Panc1 (cell line): ENCODE data around the gene TBC1D17. TPM values are rescaled to one million over a fixed set of nuclear protein-coding genes. Genes with fewer than 3 reads are reported as not detected.
A peak's percentile ranks its signal among the peaks of the same experiment; 100 is the strongest.

Experiments
- ATAC-seq: fragments of 200-7000 bp; cut with Tn5 transposase; 2 replicates; pipeline ENCODE4 v1.9.1; 2020; ENCODE audit warnings: mild to moderate bottlenecking, moderate library complexity
- BruUV-seq: library from RNA; stranded (reverse); fragments of 400-500 nt; replicated peaks from 2 replicates; lab custom pipeline; 2021; lab: Mats Ljungman, UMichigan
- CTCF ChIA-PET: fragments of 300-600 bp; sonication (Branson Sonifier 250); formaldehyde crosslinking; loops from one replicate; lab custom pipeline; 2022; ENCODE audit warnings: antibody characterized with exemption; lab: Charles Lee
- POLR2A ChIA-PET: fragments of 300-600 bp; sonication (Branson Sonifier 250); formaldehyde crosslinking; loops from one replicate; lab custom pipeline; 2022; ENCODE audit warnings: antibody characterized with exemption; lab: Charles Lee
- DNase-seq: peaks from one replicate; pipeline ENCODE4 v3.0.0-alpha.2; 2010; ENCODE audit warnings: low read depth, low spot score
- H3K27ac ChIP-seq: 2 replicates; pipeline ENCODE4 v1.5.1; 2011; ENCODE audit warnings: mild to moderate bottlenecking, low read length, inconsistent platforms
- H3K27me3 ChIP-seq: fragments of 200-500 bp; sonication (Bioruptor generic); 2 replicates; pipeline ENCODE4 v1.6.0; 2014; ENCODE audit warnings: low read length, inconsistent platforms; ENCODE audit not compliant: control insufficient read depth, insufficient read depth
- H3K36me3 ChIP-seq: fragments of 200-500 bp; sonication (Bioruptor generic); 2 replicates; pipeline ENCODE4 v1.5.1; 2014; ENCODE audit warnings: inconsistent platforms, mild to moderate bottlenecking, low read length, moderate library complexity; ENCODE audit not compliant: control insufficient read depth, insufficient read depth
- H3K4me1 ChIP-seq: 2 replicates; pipeline ENCODE4 v1.5.1; 2011; ENCODE audit warnings: inconsistent platforms, mild to moderate bottlenecking, low read length, moderate library complexity; ENCODE audit not compliant: control insufficient read depth, insufficient read depth
- H3K4me3 ChIP-seq, 2 experiments: 2 replicates each; pipeline ENCODE4 v1.5.1; 2011 to 2012; ENCODE audit warnings: low read depth in 2 of 2, low read length in 2 of 2, mild to moderate bottlenecking in 2 of 2, inconsistent platforms in 1 of 2, moderate library complexity in 1 of 2
- H3K9me3 ChIP-seq: fragments of 200-500 bp; sonication (Bioruptor generic); 2 replicates; pipeline ENCODE4 v1.5.1; 2014; ENCODE audit warnings: low read depth, mild to moderate bottlenecking, inconsistent platforms, low read length, moderate library complexity; ENCODE audit not compliant: control insufficient read depth, insufficient read depth
- CTCF ChIP-seq: fragments of 450-650 bp; IDR thresholded peaks from 2 replicates; pipeline ENCODE4 v1.5.1; 2017; ENCODE audit warnings: mild to moderate bottlenecking
- POLR2AphosphoS5 ChIP-seq: IDR thresholded peaks from 2 replicates; pipeline ENCODE4 v1.6.1; 2012; ENCODE audit warnings: mild to moderate bottlenecking, low read depth, low read length, moderate library complexity
- REST ChIP-seq, 2 experiments: IDR thresholded peaks; 2 replicates each; pipeline ENCODE4 v1.6.1; 2011 to 2012; ENCODE audit warnings: low read depth in 2 of 2, control low read depth in 1 of 2, low read length in 1 of 2, mild to moderate bottlenecking in 1 of 2, moderate library complexity in 1 of 2; ENCODE audit not compliant: insufficient read depth in 1 of 2
- SIN3A ChIP-seq: IDR thresholded peaks from 2 replicates; pipeline ENCODE4 v1.6.1; 2012; ENCODE audit warnings: low read depth, mild to moderate bottlenecking, low read length, moderate library complexity, borderline replicate concordance; ENCODE audit not compliant: insufficient read depth
- TCF7L2 ChIP-seq: IDR thresholded peaks from 2 replicates; pipeline ENCODE4 v1.6.1; 2011; ENCODE audit warnings: mild to moderate bottlenecking, low read depth, low read length, inconsistent platforms
- in situ Hi-C: cut with HindIII; loops from 2 replicates; pipeline ENCODE4 v1.10.0; 2016; ENCODE audit warnings: low sequenced_read_pairs, low pct_unique_long_range_greater_than_20kb
- intact Hi-C: fragments of 100-400 bp; cut with micrococcal nuclease; formaldehyde crosslinking; loops from one replicate; pipeline ENCODE4 v1.10.0; 2022; ENCODE audit not compliant: unreplicated experiment
- total RNA-seq: library from RNA; stranded (reverse); gene quantifications from one replicate; pipeline ENCODE4 v1.2.1, GENCODE V29; 2021; ENCODE audit not compliant: unreplicated experiment

The TBC1D17 gene
- total RNA-seq, 1 experiment from 2014 or later, result 43.2 TPM

- intact Hi-C loops (no loop called here), in situ Hi-C loops (no loop called here)
- TF ChIP-seq CTCF, result peak; percentile 10; the same call in 1 of the 2 replicates
- TF ChIP-seq POLR2AphosphoS5, result 0 out of 2 replicates have a peak, but pooled peaks have one; percentile 9
- no peak for TF ChIP-seq TCF7L2
- TF ChIP-seq SIN3A, result no peak
- DNase-seq, result no peak
- ChIA-PET POLR2A (no interaction called here), CTCF (no interaction called here)
- Histone ChIP-seq H3K4me3 (no peak overlapping the region), H3K27ac (peak overlapping the region; percentile 71; the same call in 1 of the 2 replicates), H3K4me1 (peaks cover 41% of the 10 kb centered on the region), H3K36me3 (no peaks in the 10 kb centered on the region), H3K27me3 (no peaks in the 10 kb centered on the region), H3K9me3 (no peaks in the 10 kb centered on the region)
- peak; percentile 9; the same call in 1 of the 2 replicates for ATAC-seq
- no TSS peak for BruUV-seq
Measured at GRCh38 chr19:49861541-49862378, 15.7 kb upstream of the TBC1D17 start.

- ATAC-seq (no peak), DNase-seq (no peak)
- POLR2A ChIA-PET, result no interaction called here
- CTCF ChIA-PET, result no interaction called here
- Histone ChIP-seq H3K9me3 (no peaks in the 10 kb centered on the region), H3K27me3 (no peaks in the 10 kb centered on the region), H3K36me3 (no peaks in the 10 kb centered on the region), H3K27ac (peak overlapping the region; percentile 39; the same call in 1 of the 2 replicates), H3K4me1 (peaks cover 37% of the 10 kb centered on the region), H3K4me3 (no peak overlapping the region)
- TF ChIP-seq TCF7L2 (no peak), SIN3A (no peak), CTCF (no peak; the same call in 1 of the 2 replicates), POLR2AphosphoS5 (no peak), REST (IDR thresholded peaks at IDR 0.05; ENCODE audit: insufficient read depth in 1 of 2, low read depth in 2 of 2, low read length in 1 of 2) (no peak)
- in situ Hi-C loops, result no loop called here
- BruUV-seq, result no TSS peak
- intact Hi-C loops, result no loop called here
Measured at GRCh38 chr19:49862391-49863253, 14.9 kb upstream of the TBC1D17 start.
